Measurements from ENCODE around the gene HENMT1. TPM values are rescaled to one million over a fixed set of nuclear protein-coding genes. Genes with fewer than 3 reads are reported as not detected.

The HENMT1 gene
- polyA plus RNA-seq, 1 of the 3 experiments (the other 2 are of a cell fraction), result 0.03 TPM

DNA sequence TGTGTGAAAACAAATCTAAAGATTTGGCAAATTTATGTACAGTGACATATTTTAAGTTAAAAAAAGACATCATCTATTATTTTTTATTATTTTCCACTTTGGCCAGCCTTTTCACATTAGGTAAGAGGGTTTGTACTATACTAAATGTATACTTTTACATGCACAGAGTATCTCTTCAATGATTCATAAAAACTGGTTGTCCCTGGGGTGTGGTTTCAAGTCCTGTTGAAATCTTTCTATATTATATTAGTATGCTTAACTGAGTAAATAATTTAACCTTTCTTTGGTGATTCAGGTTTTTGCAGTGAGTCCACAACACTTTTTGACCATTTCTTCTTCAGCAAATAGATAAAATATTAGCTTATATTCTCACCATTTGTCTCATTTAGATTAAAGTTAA, 55.3 kb downstream of the HENMT1 start:
- H3K4me1 ChIP-seq (ENCODE audit: control insufficient read depth in 1 of 2, insufficient read depth in 2 of 2, low read depth in 1 of 2, low read length in 1 of 2), result peaks cover under 1 to 18% of the 10 kb centered on the region in 2 experiments; a peak in 3 of 4 replicates
- H2AFZ ChIP-seq (ENCODE audit: low read depth), result no peak overlapping the region
- H3F3A ChIP-seq (replicated peaks; ENCODE audit: insufficient read depth), result no peaks in the 10 kb centered on the region
- TF ChIP-seq MEF2A (IDR thresholded peaks at IDR 0.05; ENCODE audit: borderline replicate concordance, low read depth), result no peak
- TF ChIP-seq FOXM1 (IDR thresholded peaks at IDR 0.05; ENCODE audit: low read depth), result no peak
- no peak for TF ChIP-seq POLR2AphosphoS5 (IDR thresholded peaks at IDR 0.05; ENCODE audit: low read depth, low read length)
- no peak for TF ChIP-seq RAD21 (IDR thresholded peaks at IDR 0.05; ENCODE audit: low read length)
- TF ChIP-seq GATA2 (CRISPR knock-in tag; IDR thresholded peaks at IDR 0.05), result no peak
- TF ChIP-seq, protein P1, sequence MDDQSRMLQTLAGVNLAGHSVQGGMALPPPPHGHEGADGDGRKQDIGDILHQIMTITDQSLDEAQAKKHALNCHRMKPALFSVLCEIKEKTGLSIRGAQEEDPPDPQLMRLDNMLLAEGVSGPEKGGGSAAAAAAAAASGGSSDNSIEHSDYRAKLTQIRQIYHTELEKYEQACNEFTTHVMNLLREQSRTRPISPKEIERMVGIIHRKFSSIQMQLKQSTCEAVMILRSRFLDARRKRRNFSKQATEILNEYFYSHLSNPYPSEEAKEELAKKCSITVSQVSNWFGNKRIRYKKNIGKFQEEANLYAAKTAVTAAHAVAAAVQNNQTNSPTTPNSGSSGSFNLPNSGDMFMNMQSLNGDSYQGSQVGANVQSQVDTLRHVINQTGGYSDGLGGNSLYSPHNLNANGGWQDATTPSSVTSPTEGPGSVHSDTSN (IDR thresholded peaks at IDR 0.05), result no peak
- TF ChIP-seq, protein P2, sequence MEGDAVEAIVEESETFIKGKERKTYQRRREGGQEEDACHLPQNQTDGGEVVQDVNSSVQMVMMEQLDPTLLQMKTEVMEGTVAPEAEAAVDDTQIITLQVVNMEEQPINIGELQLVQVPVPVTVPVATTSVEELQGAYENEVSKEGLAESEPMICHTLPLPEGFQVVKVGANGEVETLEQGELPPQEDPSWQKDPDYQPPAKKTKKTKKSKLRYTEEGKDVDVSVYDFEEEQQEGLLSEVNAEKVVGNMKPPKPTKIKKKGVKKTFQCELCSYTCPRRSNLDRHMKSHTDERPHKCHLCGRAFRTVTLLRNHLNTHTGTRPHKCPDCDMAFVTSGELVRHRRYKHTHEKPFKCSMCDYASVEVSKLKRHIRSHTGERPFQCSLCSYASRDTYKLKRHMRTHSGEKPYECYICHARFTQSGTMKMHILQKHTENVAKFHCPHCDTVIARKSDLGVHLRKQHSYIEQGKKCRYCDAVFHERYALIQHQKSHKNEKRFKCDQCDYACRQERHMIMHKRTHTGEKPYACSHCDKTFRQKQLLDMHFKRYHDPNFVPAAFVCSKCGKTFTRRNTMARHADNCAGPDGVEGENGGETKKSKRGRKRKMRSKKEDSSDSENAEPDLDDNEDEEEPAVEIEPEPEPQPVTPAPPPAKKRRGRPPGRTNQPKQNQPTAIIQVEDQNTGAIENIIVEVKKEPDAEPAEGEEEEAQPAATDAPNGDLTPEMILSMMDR (IDR thresholded peaks at IDR 0.05), result no peak
- TF ChIP-seq, protein P3, sequence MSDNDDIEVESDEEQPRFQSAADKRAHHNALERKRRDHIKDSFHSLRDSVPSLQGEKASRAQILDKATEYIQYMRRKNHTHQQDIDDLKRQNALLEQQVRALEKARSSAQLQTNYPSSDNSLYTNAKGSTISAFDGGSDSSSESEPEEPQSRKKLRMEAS (IDR thresholded peaks at IDR 0.05; ENCODE audit: low read depth), result no peak
- TF ChIP-seq SMC3 (IDR thresholded peaks at IDR 0.05; ENCODE audit: low read depth, low read length), result no peak
- no peak for TF ChIP-seq CHD2 (IDR thresholded peaks at IDR 0.05; ENCODE audit: low read length, partially characterized antibody)
- H3K9ac ChIP-seq, result no peak overlapping the region
- H3K27me3 ChIP-seq (ENCODE audit: insufficient read depth), result no peaks in the 10 kb centered on the region
- CTCF ChIA-PET, result interaction anchor here (1.6 kb wide), 1 partner anchor 46 kb away, joined by 6 read pairs; the partner anchor contains the start of gene EEIG2
- H3K27ac ChIP-seq (ENCODE audit: low read depth in 2 of 2, low read length in 1 of 2), result no peak overlapping the region
- H3K36me3 ChIP-seq (replicated peaks in 1 of 2; ENCODE audit: control insufficient read depth in 1 of 2, insufficient read depth in 2 of 2, low read length in 1 of 2), result peaks cover 6 to 7% of the 10 kb centered on the region in 2 experiments
- DNase-seq, result no peak
- POLR2A ChIA-PET, result no interaction called here
- no peak overlapping the region for H3K4me2 ChIP-seq
- H4K20me1 ChIP-seq (ENCODE audit: insufficient read depth), result no peaks in the 10 kb centered on the region
- H3K4me3 ChIP-seq (ENCODE audit: low read depth in 2 of 2, low read length in 1 of 2), result no peak overlapping the region
- no peaks in the 10 kb centered on the region for H3K9me2 ChIP-seq
- H3K79me2 ChIP-seq (ENCODE audit: insufficient read depth), result no peaks in the 10 kb centered on the region
- H3K9me3 ChIP-seq, result no peaks in the 10 kb centered on the region

DNA sequence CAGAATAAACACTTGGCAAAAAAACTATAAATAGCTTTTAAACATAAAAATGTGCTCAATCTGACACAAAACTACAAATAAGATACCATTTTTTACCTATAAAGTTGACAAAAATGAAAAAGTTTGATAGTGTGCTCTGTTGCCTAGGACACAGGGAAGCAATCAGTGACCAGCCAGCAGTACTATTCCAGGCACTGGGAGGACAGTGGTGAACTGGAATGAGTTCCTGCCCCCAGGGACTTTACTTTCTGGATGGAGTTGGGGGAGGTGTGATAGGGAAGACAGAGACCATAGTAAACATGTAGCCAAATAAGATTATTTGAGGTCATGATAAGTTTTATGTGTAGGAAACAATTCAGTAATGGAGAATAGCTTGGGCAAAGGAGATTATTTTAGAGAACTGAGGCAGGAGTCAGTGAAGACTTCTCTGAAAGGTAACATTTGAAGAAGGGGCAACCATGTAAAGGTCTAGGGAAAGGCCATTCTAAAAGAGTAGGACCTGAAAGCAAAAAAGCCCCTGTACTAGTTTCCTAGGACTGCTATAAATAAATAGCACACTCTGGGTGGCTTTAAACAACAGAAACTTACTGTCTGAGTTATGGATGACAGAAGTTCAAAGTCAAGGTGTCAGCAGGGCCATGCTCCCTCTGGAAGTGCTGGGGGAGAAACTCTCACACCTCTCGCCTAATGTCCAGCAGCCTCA, 59.0 kb downstream of the HENMT1 start:
- WGBS (ENCODE audit: low lambda C conversion rate), result 100% methylated on average over 1 of the region's 1 CpG
- Histone ChIP-seq H3K9me2 (no peaks in the 10 kb centered on the region), H3K36me3 (replicated peaks in 1 of 2; ENCODE audit: control insufficient read depth in 1 of 2, insufficient read depth in 2 of 2, low read length in 1 of 2) (peaks cover 6 to 7% of the 10 kb centered on the region in 2 experiments), H3K79me2 (ENCODE audit: insufficient read depth) (0 out of 2 replicates have a peak, but pooled peaks cover 5% of the 10 kb centered on the region), H3K4me1 (ENCODE audit: control insufficient read depth in 1 of 2, insufficient read depth in 2 of 2, low read depth in 1 of 2, low read length in 1 of 2) (peaks cover 5 to 21% of the 10 kb centered on the region in 2 experiments; a peak in 2 of 4 replicates), H3K9me3 (no peaks in the 10 kb centered on the region), H3K27ac (ENCODE audit: low read depth in 2 of 2, low read length in 1 of 2) (peak overlapping the region in 1 of 2 experiments; percentile 4; a peak in 1 of 4 replicates), H3F3A (replicated peaks; ENCODE audit: insufficient read depth) (no peaks in the 10 kb centered on the region), H3K4me3 (ENCODE audit: low read depth in 2 of 2, low read length in 1 of 2) (no peak overlapping the region), H3K4me2 (no peak overlapping the region), H3K27me3 (ENCODE audit: insufficient read depth) (no peaks in the 10 kb centered on the region), H4K20me1 (ENCODE audit: insufficient read depth) (no peaks in the 10 kb centered on the region), H3K9ac (no peak overlapping the region), H2AFZ (ENCODE audit: low read depth) (no peak overlapping the region)
- CTCF ChIA-PET, result no interaction called here
- TF ChIP-seq NFIC (IDR thresholded peaks at IDR 0.05; ENCODE audit: borderline replicate concordance), result no peak
- TF ChIP-seq CHD2 (IDR thresholded peaks at IDR 0.05; ENCODE audit: low read length, partially characterized antibody), result peak; percentile 26
- peak; percentile 20 for DNase-seq
- POLR2A ChIA-PET, result no interaction called here
